GM12891 (cell line): ENCODE data around the gene TRIO.

Experiments used
- PAX5 ChIP-seq: IDR thresholded peaks from 2 replicates; pipeline ENCODE4 v1.6.1; 2011; ENCODE audit warnings: low read length, moderate library complexity, mild to moderate bottlenecking; ENCODE audit not compliant: insufficient read depth, severe bottlenecking
- POLR2A ChIP-seq: IDR thresholded peaks from 2 replicates; pipeline ENCODE4 v1.6.1; 2011; ENCODE audit warnings: low read depth, low read length, control low read depth
- POLR2AphosphoS5 ChIP-seq: IDR thresholded peaks from 2 replicates; pipeline ENCODE4 v1.6.1; 2011; ENCODE audit warnings: low read depth, low read length, control low read depth

DNA sequence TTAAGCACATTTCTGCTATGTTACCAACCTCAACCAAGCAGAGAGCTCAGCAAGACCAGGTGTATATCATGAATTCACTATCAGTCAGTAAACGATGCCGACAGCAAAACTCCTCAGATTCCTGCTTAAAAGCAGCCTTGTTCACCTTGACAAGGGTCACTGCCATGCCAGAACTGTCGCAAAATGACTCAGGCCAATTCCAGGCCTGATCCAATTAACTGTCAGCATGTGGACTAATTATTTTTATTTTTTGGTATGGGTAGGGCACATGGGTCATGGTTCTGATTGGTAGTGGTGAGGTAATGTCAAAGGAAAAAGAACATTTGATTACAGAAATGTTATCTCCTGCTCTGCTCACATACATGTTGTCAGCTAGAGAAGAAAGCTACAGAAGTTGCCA is 224.2 kb downstream of the TRIO start:
- TF ChIP-seq POLR2AphosphoS5 (no peak), POLR2A (no peak), PAX5 (no peak)
